Stomach smooth muscle (tissue), 2 donors: ENCODE results near the gene STX1A.

Source experiments
- H3K27ac ChIP-seq: one replicate; pipeline ENCODE4 v1.7.0; 2013; ENCODE audit warnings: mild to moderate bottlenecking, low read length, inconsistent platforms
- H3K27me3 ChIP-seq, 2 donors: one replicate each; pipeline ENCODE4 v1.7.0; 2013; ENCODE audit warnings: low read length in 2 of 2; ENCODE audit not compliant: insufficient read depth in 2 of 2, control insufficient read depth in 1 of 2
- H3K36me3 ChIP-seq, 2 donors: one replicate each; pipeline ENCODE4 v1.7.0; 2013; ENCODE audit warnings: low read length in 2 of 2; ENCODE audit not compliant: control insufficient read depth in 2 of 2, insufficient read depth in 2 of 2
- H3K4me1 ChIP-seq: one replicate; pipeline ENCODE4 v1.7.0; 2013; ENCODE audit warnings: low read length; ENCODE audit not compliant: control insufficient read depth, insufficient read depth
- H3K4me3 ChIP-seq, 2 donors: one replicate each; pipeline ENCODE4 v1.7.0; 2013; ENCODE audit warnings: low read length in 2 of 2
- H3K9ac ChIP-seq, 2 donors: one replicate each; pipeline ENCODE4 v1.7.0; 2013; ENCODE audit warnings: low read length in 2 of 2, mild to moderate bottlenecking in 1 of 2
- H3K9me3 ChIP-seq, 2 donors: one replicate each; pipeline ENCODE4 v1.7.0; 2013; ENCODE audit warnings: low read length in 2 of 2; ENCODE audit not compliant: control insufficient read depth in 2 of 2
- donor health status: healthy.
- donor health status: Pancreatic carcinoma.

STX1A gene

GRCh38 chr7:73700069-73700423, 19.4 kb downstream of the STX1A start:
- no peak overlapping the region for H3K27ac ChIP-seq

DNA sequence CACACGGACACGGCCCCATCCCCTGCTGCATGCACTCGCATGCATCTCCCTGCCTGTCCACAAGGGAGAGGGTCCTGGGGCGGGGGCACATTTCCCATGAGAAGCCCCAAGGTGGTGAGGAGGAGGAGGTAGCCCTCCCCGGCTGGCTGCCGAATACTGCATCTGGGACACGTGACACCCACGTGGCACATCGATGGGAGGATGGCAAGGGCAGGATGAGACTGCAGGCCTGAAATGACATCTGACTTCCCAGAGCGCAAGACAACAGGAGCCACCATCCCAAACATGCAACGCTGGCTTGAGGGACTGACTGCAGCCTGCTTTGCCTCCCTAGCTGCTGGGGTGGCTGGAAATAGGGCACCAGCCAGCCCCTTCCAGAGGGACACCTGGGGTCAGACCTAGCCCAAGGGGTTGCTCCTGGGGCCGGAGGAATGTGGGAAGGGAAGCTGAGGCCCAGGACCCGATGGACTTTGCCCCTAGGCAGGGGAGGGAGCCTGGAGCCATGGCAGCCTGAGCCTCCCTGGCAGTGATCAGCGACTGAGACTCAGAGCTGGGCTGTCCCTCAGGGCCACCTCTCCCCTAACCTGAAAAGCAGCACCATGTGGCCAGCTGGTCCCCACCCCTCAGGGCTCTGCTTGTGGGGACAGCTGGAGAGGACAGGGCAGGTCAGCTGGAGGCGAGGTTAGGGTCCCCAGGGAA, 19.9 kb downstream of the STX1A start:
- Histone ChIP-seq H3K27ac (no peak overlapping the region), H3K4me3 (no peak overlapping the region), H3K9ac (no peak overlapping the region), H3K4me1 (peaks cover 9% of the 10 kb centered on the region), H3K27me3 (no peaks in the 10 kb centered on the region), H3K9me3 (no peaks in the 10 kb centered on the region), H3K36me3 (peaks cover 10 to 45% of the 10 kb centered on the region in 2 donors)

More at GRCh38 chr7:73700069-73700423, 19.4 kb downstream of the STX1A start:
- peaks cover 7 to 40% of the 10 kb centered on the region in 2 donors for H3K36me3 ChIP-seq
- no peak overlapping the region for H3K9ac ChIP-seq
- H3K9me3 ChIP-seq = no peaks in the 10 kb centered on the region
- peaks cover 15% of the 10 kb centered on the region for H3K4me1 ChIP-seq
- H3K4me3 ChIP-seq = no peak overlapping the region
- no peaks in the 10 kb centered on the region for H3K27me3 ChIP-seq

- Histone ChIP-seq H3K9ac (no peak overlapping the region), H3K27ac (no peak overlapping the region), H3K9me3 (no peaks in the 10 kb centered on the region), H3K4me1 (peaks cover 1% of the 10 kb centered on the region), H3K36me3 (peaks cover 21 to 56% of the 10 kb centered on the region in 2 donors), H3K27me3 (no peaks in the 10 kb centered on the region), H3K4me3 (no peak overlapping the region)
These were observed 21.1 kb downstream of the STX1A start for GRCh38 chr7:73698410-73698809.

- Histone ChIP-seq H3K36me3 (peaks cover 31 to 62% of the 10 kb centered on the region in 2 donors), H3K27ac (no peak overlapping the region), H3K9me3 (no peaks in the 10 kb centered on the region), H3K27me3 (no peaks in the 10 kb centered on the region), H3K4me3 (no peak overlapping the region), H3K9ac (no peak overlapping the region), H3K4me1 (no peaks in the 10 kb centered on the region)
These were observed 23.1 kb downstream of the STX1A start for GRCh38 chr7:73696372-73696771.

DNA sequence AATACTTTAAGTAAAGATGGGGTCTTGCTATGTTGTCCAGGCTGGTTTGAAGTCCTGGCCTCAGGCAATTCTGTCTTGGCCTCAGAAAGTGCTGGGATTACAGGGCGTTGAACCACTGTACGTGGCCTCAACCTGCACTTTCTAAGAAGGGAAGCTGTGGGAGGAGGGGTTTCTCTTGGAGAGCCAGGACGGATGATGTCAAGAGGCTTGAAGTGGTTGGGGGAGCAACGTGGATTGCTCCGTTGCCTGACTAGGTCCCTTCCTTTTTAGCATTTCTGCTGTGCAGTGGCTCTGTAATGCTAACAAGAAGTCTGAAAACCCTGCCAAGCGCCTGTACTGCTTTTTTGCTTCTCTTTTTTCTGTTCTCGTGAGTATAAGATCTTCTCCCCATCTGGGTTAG, 28.8 kb downstream of the STX1A start:
- H3K4me3 ChIP-seq = no peak overlapping the region
- no peaks in the 10 kb centered on the region for H3K4me1 ChIP-seq
- H3K9ac ChIP-seq = no peak overlapping the region
- H3K36me3 ChIP-seq = peaks cover 53 to 55% of the 10 kb centered on the region in 2 donors
- no peak overlapping the region for H3K27ac ChIP-seq
- no peaks in the 10 kb centered on the region for H3K27me3 ChIP-seq
- H3K9me3 ChIP-seq = no peaks in the 10 kb centered on the region

DNA sequence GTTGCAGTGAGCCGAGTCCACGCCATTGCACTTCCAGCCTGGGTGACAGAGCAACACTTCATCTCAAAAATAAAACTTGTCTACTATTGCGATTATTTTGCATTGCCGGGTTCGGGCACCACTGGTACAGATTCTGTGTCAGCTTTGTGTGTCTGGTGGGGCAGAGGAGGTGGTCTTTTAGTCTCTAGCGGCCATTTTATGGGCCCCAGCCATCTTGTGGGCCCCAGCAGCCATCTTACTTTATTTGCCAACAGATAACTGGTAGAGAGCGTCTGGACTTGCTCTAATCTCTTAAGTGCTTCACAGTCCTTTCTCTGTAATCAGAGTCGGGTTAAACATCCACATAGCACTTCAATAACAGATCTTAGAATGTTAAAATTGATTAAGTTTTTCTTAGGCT, 31.2 kb downstream of the STX1A start:
- Histone ChIP-seq H3K27ac (no peak overlapping the region), H3K4me1 (peaks cover 6% of the 10 kb centered on the region), H3K27me3 (no peaks in the 10 kb centered on the region), H3K9me3 (no peaks in the 10 kb centered on the region), H3K36me3 (peaks cover 36% of the 10 kb centered on the region in 2 donors), H3K9ac (no peak overlapping the region), H3K4me3 (no peak overlapping the region)

DNA sequence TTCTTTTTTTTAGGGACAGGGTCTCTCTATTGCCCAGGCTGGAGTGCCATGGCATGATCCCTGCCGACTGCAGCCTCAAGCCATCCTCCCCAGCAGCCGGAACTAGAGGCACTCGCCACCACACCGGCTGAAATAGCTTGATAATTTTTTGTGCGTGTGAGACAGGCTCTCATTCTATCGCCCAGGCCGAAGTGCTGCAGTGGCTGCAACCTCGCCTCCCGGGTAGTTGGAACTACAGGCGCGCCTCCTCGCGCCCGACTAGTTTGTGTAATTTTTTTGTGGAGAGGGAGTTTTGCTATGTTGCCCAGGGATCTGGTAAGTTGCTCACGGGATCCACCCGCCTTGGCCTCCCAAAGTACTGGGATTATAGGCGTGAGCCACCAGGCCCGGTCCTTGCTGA, 34.2 kb downstream of the STX1A start:
- Histone ChIP-seq H3K27me3 (no peaks in the 10 kb centered on the region), H3K27ac (no peak overlapping the region), H3K4me3 (no peak overlapping the region), H3K36me3 (peaks cover 17 to 20% of the 10 kb centered on the region in 2 donors), H3K9ac (no peak overlapping the region), H3K9me3 (no peaks in the 10 kb centered on the region), H3K4me1 (peaks cover 31% of the 10 kb centered on the region)

- Histone ChIP-seq H3K4me3 (peak overlapping the region; percentile 71 to 97), H3K27ac (peak overlapping the region; percentile 83), H3K9me3 (no peaks in the 10 kb centered on the region), H3K9ac (peak overlapping the region; percentile 81 to 83), H3K4me1 (peaks cover 33% of the 10 kb centered on the region), H3K36me3 (peaks cover 10 to 15% of the 10 kb centered on the region in 2 donors), H3K27me3 (no peaks in the 10 kb centered on the region)
These were observed 35.4 kb downstream of the STX1A start for GRCh38 chr7:73683788-73684693.

DNA sequence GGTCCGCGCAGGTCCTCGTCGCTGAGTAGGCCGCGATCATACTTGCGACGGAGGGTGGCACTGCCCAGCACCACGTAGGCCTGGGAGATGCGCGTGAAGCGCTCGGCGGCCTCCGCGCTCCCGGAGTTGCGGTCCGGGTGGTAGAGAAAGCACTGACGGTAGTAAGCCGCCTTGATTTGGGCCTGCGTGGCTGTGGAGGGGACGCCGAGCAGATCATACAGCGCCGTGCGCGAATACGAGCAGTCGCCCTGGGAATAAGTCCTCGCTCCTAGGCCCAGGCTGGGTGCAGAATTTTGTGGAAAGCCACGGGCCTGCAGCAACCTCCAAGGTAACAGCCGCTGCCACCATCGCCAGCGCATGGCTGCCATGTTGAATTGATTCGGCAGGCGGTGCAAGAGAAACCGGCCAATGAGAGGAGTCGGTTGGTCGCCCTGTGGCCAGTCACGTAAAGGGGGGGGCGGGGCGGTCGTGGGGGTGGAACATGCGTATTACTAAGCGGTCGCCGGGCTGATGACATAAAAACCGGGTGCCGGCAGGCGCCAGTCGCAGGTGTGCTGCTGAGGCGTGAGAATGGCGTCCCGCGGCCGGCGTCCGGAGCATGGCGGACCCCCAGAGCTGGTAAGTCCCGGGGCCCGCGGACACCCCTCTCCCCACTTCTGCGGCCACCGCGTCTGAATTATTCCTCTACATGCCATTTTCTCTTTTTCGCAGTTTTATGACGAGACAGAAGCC, 36.2 kb downstream of the STX1A start, which contains the start of the genes BUD23 and DNAJC30:
Gene BUD23 (plus strand): TSS at position 542 of the 732 bp plus-strand sequence. CDS start 29 bp downstream, at position 571.
Gene DNAJC30 (minus strand): TSS at position 398 of the 732 bp plus-strand sequence. CDS start 30 bp downstream, at position 368.
- peak within 1 kb of the TSS; percentile 83 for H3K27ac ChIP-seq
- H3K4me1 ChIP-seq = peaks cover 33% of the 10 kb centered on the region
- no peaks in the 10 kb centered on the region for H3K9me3 ChIP-seq

GRCh38 chr7:73682745-73683055, 36.8 kb downstream of the STX1A start:
- Histone ChIP-seq H3K4me3 (peak overlapping the region; percentile 90 to 97), H3K27me3 (no peaks in the 10 kb centered on the region), H3K4me1 (peaks cover 33% of the 10 kb centered on the region)

More for the DNA sequence above, 36.2 kb downstream of the STX1A start, which contains the start of the genes BUD23 and DNAJC30:
- peak within 1 kb of the TSS; percentile 90 to 97 for H3K4me3 ChIP-seq
- peaks cover 9% of the 10 kb centered on the region in 2 donors for H3K36me3 ChIP-seq
- no peaks in the 10 kb centered on the region for H3K27me3 ChIP-seq
- H3K9ac ChIP-seq = peak within 1 kb of the TSS; percentile 91

More at GRCh38 chr7:73682745-73683055, 36.8 kb downstream of the STX1A start:
- Histone ChIP-seq H3K9ac (peak overlapping the region; percentile 91), H3K27ac (peak overlapping the region; percentile 83), H3K9me3 (no peaks in the 10 kb centered on the region), H3K36me3 (peaks cover 11 to 14% of the 10 kb centered on the region in 2 donors)
